ENCODE results near the gene FXYD3. TPM values are rescaled to one million over a fixed set of nuclear protein-coding genes. Genes with fewer than 3 reads are reported as not detected.
A peak's percentile ranks its signal among the peaks of the same experiment; 100 is the strongest.

The FXYD3 gene
- polyA plus RNA-seq, 1 donor (not counting 4 experiments of a cell fraction or from before 2014, with no cell fraction given): 851 TPM

DNA sequence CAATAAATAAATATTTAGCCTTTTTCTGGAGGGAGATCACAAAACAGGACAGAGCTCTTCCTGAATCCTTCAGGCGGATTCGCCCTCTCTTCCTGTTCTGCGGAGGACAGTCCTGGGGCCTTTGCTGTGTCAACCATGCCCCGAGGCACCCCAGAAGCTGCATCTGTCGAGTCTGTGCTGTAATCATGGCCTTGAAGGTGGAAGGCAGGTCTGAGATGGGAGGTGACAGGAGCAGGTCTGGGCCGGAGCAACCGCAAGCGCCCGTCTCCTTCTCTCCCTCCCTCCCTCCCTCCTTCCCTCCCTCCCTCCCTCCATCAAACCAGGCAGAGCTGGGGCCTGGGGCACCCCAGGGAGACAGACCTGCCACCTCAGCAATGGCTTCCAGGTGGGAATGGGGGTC lies 4.6 kb upstream of the FXYD3 start:
- Histone ChIP-seq H3K27me3 (ENCODE audit: control insufficient read depth, extremely low read depth, insufficient read depth, low read length) (no peaks in the 10 kb centered on the region), H3K9me1 (ENCODE audit: control insufficient read depth, extremely low read depth, insufficient read depth, low read length) (no peaks in the 10 kb centered on the region), H3K4me2 (ENCODE audit: control insufficient read depth, extremely low read depth, insufficient read depth, low read depth, low read length) (peak overlapping the region; percentile 60), H3K27ac (ENCODE audit: control insufficient read depth, insufficient read depth, low read length) (peak overlapping the region; percentile 43), H4K20me1 (ENCODE audit: control insufficient read depth, extremely low read depth, insufficient read depth, low read length) (no peaks in the 10 kb centered on the region), H3K36me3 (ENCODE audit: control insufficient read depth in 2 of 2, extremely low read depth in 1 of 2, insufficient read depth in 2 of 2, low read length in 2 of 2) (no peaks in the 10 kb centered on the region), H3K79me2 (ENCODE audit: control insufficient read depth, insufficient read depth, low read length) (peaks cover 3% of the 10 kb centered on the region), H3K9ac (ENCODE audit: control insufficient read depth, extremely low read depth, insufficient read depth, low read length) (no peak overlapping the region), H2AFZ (ENCODE audit: control insufficient read depth, low read length) (peak overlapping the region; percentile 56), H3K9me3 (ENCODE audit: control insufficient read depth, low read depth, low read length) (no peaks in the 10 kb centered on the region), H3K4me1 (ENCODE audit: control insufficient read depth, extremely low read depth, insufficient read depth, low read length) (peaks cover 55% of the 10 kb centered on the region), H3K4me3 (ENCODE audit: control insufficient read depth in 2 of 3, extremely low read depth in 1 of 3, insufficient read depth in 2 of 3, low read depth in 1 of 3, low read length in 3 of 3) (no peak overlapping the region)
- FAIRE-seq (peak; percentile 75), DNase-seq (ENCODE audit: low read depth, low spot score) (no peak)
- TF ChIP-seq, protein P1, sequence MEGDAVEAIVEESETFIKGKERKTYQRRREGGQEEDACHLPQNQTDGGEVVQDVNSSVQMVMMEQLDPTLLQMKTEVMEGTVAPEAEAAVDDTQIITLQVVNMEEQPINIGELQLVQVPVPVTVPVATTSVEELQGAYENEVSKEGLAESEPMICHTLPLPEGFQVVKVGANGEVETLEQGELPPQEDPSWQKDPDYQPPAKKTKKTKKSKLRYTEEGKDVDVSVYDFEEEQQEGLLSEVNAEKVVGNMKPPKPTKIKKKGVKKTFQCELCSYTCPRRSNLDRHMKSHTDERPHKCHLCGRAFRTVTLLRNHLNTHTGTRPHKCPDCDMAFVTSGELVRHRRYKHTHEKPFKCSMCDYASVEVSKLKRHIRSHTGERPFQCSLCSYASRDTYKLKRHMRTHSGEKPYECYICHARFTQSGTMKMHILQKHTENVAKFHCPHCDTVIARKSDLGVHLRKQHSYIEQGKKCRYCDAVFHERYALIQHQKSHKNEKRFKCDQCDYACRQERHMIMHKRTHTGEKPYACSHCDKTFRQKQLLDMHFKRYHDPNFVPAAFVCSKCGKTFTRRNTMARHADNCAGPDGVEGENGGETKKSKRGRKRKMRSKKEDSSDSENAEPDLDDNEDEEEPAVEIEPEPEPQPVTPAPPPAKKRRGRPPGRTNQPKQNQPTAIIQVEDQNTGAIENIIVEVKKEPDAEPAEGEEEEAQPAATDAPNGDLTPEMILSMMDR (optimal IDR thresholded peaks at IDR 0.05 in 1 of 3, IDR thresholded peaks at IDR 0.05 in 1 of 3, conservative IDR thresholded peaks at IDR 0.05 in 1 of 3; ENCODE audit: extremely low read depth in 1 of 3, insufficient read depth in 2 of 3, low read length in 3 of 3): no peak
- dilution Hi-C loops (cut with MboI; ENCODE audit: extremely low pct_ligation_motif_present, low sequenced_read_pairs): no loop called here

DNA sequence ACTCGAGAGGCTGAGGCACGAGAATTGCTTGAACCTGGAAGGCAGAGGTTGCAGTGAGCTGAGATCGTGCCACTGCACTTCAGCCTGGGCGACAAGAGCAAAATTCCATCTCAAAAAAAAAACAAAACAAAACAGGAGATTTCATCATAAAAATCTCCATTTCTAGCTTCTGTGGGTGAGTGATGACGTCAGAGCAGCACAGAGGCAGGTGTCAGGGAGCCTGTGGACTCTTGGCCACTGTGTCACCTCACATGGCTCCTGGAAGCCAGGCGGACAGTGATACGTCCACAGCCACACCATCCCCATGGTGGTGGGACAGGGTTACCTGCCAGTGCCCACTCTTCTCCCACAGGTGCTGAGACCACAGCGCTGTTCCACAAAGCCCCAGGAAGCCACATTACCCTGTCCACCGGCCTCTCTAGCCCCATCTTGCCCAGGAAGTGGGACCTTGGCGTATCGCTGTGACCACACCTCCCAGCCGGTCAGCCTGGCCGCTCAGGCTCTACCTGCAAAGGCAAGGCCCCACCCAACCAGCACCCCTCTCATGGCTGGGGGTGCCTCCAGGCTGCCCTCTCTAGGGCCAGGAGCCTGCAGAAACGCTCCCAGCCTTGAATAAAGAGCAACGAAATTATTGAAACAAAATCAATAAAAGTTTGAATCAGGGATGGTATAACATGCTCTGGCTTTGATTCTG lies 2.5 kb upstream of the FXYD3 start:
- dilution Hi-C loops (cut with MboI; ENCODE audit: extremely low pct_ligation_motif_present, low sequenced_read_pairs): no loop called here
- Histone ChIP-seq H3K9me1 (ENCODE audit: control insufficient read depth, extremely low read depth, insufficient read depth, low read length) (no peaks in the 10 kb centered on the region), H3K9me3 (ENCODE audit: control insufficient read depth, low read depth, low read length) (no peaks in the 10 kb centered on the region), H3K9ac (ENCODE audit: control insufficient read depth, extremely low read depth, insufficient read depth, low read length) (no peak overlapping the region), H3K27ac (ENCODE audit: control insufficient read depth, insufficient read depth, low read length) (no peak overlapping the region), H2AFZ (ENCODE audit: control insufficient read depth, low read length) (no peak overlapping the region), H3K79me2 (ENCODE audit: control insufficient read depth, insufficient read depth, low read length) (peaks cover 23% of the 10 kb centered on the region), H3K4me1 (ENCODE audit: control insufficient read depth, extremely low read depth, insufficient read depth, low read length) (peaks cover 56% of the 10 kb centered on the region), H3K4me3 (ENCODE audit: control insufficient read depth in 2 of 3, extremely low read depth in 1 of 3, insufficient read depth in 2 of 3, low read depth in 1 of 3, low read length in 3 of 3) (no peak overlapping the region), H4K20me1 (ENCODE audit: control insufficient read depth, extremely low read depth, insufficient read depth, low read length) (no peaks in the 10 kb centered on the region), H3K4me2 (ENCODE audit: control insufficient read depth, extremely low read depth, insufficient read depth, low read depth, low read length) (no peak overlapping the region), H3K27me3 (ENCODE audit: control insufficient read depth, extremely low read depth, insufficient read depth, low read length) (no peaks in the 10 kb centered on the region), H3K36me3 (ENCODE audit: control insufficient read depth in 2 of 2, extremely low read depth in 1 of 2, insufficient read depth in 2 of 2, low read length in 2 of 2) (no peaks in the 10 kb centered on the region)
- TF ChIP-seq EZH2 (IDR thresholded peaks at IDR 0.05; ENCODE audit: low read length): no peak
- TF ChIP-seq, protein P1 (optimal IDR thresholded peaks at IDR 0.05 in 1 of 3, IDR thresholded peaks at IDR 0.05 in 1 of 3, conservative IDR thresholded peaks at IDR 0.05 in 1 of 3; ENCODE audit: extremely low read depth in 1 of 3, insufficient read depth in 2 of 3, low read length in 3 of 3): no peak
- DNase-seq (ENCODE audit: low read depth, low spot score) (no peak), FAIRE-seq (no peak)

All from keratinocyte (primary cell).